Measurements from ENCODE around the gene TMEM235. TPM values are rescaled to one million over a fixed set of nuclear protein-coding genes. Genes with fewer than 3 reads are reported as not detected.

TMEM235 gene
- total RNA-seq, 3 donors from 2014 or later (not counting 1 experiment from before 2014, with no cell fraction given), result not detected

DNA sequence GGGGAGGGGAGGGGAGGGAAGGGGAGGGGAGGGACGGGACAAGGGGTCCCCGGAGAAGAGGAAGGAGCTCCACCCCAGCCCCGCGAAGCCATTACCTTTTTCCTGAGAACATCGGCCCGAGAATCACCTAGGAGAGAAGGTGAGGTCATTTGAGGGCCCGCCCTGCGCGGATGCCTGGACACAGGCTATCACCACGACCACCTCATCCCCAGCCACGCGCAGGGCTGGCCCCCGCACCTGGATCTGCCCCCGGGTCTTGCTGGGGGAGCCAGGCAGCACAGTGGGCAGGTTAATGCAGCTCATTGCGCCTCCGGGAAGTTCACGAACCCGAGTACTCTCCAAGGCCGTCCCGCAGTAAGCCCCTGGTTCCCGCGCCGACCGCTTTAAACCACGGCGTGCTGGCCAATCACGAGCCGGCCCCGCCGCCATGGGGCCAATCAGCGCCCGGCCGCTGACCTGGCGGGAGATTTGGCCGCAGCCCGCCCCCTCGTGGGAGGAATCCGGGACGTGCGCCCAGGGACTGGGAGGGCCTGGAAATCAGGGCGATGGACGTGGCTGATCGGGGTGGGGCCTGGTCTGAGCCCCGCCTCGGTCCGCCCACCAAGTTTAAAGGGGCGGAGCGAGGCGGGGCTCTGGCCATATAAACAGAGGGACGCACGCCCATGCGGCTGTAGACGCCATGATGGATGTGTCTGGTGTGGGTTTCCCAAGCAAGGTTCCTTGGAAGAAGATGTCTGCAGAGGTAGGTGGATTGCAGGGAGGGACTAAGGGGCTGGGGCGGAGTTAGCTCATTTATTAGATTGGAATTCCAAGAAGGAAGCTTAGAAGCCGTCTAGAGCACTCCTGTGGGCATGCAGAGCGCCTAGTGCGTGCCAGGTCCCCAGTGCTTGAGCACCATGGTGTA is 44.5 kb upstream of the TMEM235 start, which contains the start of the genes AFMID and TK1:
Gene AFMID, plus strand, starts transcription at position 671 of the 904 bp plus-strand sequence. Its CDS starts 9 bp downstream, at position 680.
Gene TK1, minus strand, starts transcription at position 361 of the 904 bp plus-strand sequence. Its CDS starts 58 bp downstream, at position 303.
- H3K4me3 ChIP-seq (ENCODE audit: low read length), result peak within 1 kb of the TSS; percentile 38
- Mint-ChIP-seq H3K4me1 (peaks cover 0 to 15% of the 10 kb centered on the region in 2 donors), H3K4me3 (peak within 1 kb of the TSS; percentile 80), H3K36me3 (no peaks in the 10 kb centered on the region), H3K9me3 (no peaks in the 10 kb centered on the region), H3K27me3 (ENCODE audit: low read depth in 2 of 2) (no peaks in the 10 kb centered on the region), H3K27ac (peak within 1 kb of the TSS in 1 of 2 donors; percentile 59)
- no peaks in the 10 kb centered on the region for H3K27me3 ChIP-seq (ENCODE audit: control insufficient read depth, insufficient read depth, low read length)
- peak; percentile 91 to 93 (median 92) for ATAC-seq
- DNase-seq, result peak; percentile 77 to 82
- no peaks in the 10 kb centered on the region for H3K9me3 ChIP-seq (ENCODE audit: control insufficient read depth, insufficient read depth, low read length)
- H3K4me1 ChIP-seq (ENCODE audit: control insufficient read depth, insufficient read depth, low read length), result peaks cover 17% of the 10 kb centered on the region
- H3K27ac ChIP-seq (ENCODE audit: low read length), result no peak within 1 kb of the TSS
- no peaks in the 10 kb centered on the region for H3K36me3 ChIP-seq (ENCODE audit: control insufficient read depth, insufficient read depth, low read length)
- intact Hi-C loops (cut with micrococcal nuclease), result no loop called here
- TF ChIP-seq, protein P1, sequence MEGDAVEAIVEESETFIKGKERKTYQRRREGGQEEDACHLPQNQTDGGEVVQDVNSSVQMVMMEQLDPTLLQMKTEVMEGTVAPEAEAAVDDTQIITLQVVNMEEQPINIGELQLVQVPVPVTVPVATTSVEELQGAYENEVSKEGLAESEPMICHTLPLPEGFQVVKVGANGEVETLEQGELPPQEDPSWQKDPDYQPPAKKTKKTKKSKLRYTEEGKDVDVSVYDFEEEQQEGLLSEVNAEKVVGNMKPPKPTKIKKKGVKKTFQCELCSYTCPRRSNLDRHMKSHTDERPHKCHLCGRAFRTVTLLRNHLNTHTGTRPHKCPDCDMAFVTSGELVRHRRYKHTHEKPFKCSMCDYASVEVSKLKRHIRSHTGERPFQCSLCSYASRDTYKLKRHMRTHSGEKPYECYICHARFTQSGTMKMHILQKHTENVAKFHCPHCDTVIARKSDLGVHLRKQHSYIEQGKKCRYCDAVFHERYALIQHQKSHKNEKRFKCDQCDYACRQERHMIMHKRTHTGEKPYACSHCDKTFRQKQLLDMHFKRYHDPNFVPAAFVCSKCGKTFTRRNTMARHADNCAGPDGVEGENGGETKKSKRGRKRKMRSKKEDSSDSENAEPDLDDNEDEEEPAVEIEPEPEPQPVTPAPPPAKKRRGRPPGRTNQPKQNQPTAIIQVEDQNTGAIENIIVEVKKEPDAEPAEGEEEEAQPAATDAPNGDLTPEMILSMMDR (IDR thresholded peaks at IDR 0.05), result peak; percentile 29
- WGBS (ENCODE audit: insufficient coverage), result 5% methylated on average over 57 of the region's 57 CpGs

DNA sequence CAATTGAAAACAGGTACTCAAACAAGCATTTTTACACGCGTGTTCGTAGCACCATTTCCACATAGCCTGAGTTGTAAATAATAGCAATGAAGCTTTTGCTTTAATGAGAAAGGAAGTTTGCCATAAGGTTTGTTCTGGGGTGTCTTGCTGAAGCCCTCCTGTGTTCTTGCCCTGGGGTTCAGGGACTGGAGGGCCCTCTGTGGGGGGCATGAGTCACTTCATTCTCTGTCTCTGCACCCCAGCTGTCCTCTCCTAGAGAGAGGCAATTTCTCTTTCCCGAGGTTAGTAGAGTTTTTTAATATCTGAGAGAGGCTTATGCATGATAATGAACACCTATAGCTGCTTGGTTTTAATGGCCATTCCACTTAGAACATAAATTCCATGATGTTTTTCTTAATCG is 34.7 kb upstream of the TMEM235 start:
- no peaks in the 10 kb centered on the region for H3K36me3 ChIP-seq (ENCODE audit: control insufficient read depth, insufficient read depth, low read length)
- no peaks in the 10 kb centered on the region for H3K9me3 ChIP-seq (ENCODE audit: control insufficient read depth, insufficient read depth, low read length)
- H3K27ac Mint-ChIP-seq, result no peak overlapping the region
- no peak overlapping the region for H3K4me3 Mint-ChIP-seq
- no peaks in the 10 kb centered on the region for H3K4me1 Mint-ChIP-seq
- TF ChIP-seq, protein P1 (IDR thresholded peaks at IDR 0.05), result no peak
- H3K27ac ChIP-seq (ENCODE audit: low read length), result no peak overlapping the region
- intact Hi-C loops (cut with micrococcal nuclease), result no loop called here
- DNase-seq (no peak), ATAC-seq (no peak)
- no peaks in the 10 kb centered on the region for H3K27me3 Mint-ChIP-seq (ENCODE audit: low read depth in 2 of 2)
- H3K9me3 Mint-ChIP-seq, result no peaks in the 10 kb centered on the region
- 96% methylated on average over 4 of the region's 5 CpGs for WGBS (ENCODE audit: insufficient coverage)
- H3K4me1 ChIP-seq (ENCODE audit: control insufficient read depth, insufficient read depth, low read length), result no peaks in the 10 kb centered on the region
- no peak overlapping the region for H3K4me3 ChIP-seq (ENCODE audit: low read length)
- H3K27me3 ChIP-seq (ENCODE audit: control insufficient read depth, insufficient read depth, low read length), result no peaks in the 10 kb centered on the region
- no peaks in the 10 kb centered on the region for H3K36me3 Mint-ChIP-seq

DNA sequence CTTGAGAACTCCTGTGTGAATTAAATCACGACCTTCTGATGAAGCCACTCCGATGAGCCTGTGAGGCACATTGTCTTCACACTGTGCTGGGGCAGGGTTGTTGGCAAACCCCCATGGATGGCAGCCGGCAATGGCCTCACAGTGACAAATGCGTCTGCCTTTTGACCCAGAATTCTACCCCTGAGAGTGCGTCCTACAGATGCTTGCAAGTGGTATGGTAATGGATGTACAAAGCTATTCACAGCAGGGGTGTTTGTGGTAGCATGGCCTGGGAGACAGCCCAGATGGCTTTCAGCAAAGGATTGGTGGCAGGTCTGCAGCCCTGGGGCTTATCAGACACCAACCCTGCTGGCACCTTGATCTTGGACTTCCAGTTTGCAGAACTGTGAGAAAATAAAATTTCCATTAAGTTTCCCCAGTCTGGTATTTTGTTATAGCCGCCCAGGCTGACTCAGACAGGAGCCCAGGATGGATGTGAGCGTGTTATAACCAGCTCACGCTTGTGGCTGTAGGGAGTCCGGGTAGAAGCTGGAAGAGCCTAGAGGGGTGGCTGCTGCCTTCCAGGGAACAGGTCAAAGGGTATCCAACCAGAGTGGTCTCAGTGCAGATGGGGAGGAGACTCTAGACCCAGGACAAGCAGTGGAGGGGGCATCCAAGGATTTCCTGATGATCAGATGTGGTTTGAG is 34.1 kb upstream of the TMEM235 start:
- no peak for DNase-seq
- H3K27ac Mint-ChIP-seq, result no peak overlapping the region

More for the DNA sequence above, 34.1 kb upstream of the TMEM235 start:
- H3K27me3 ChIP-seq (ENCODE audit: control insufficient read depth, insufficient read depth, low read length), result no peaks in the 10 kb centered on the region
- WGBS (ENCODE audit: insufficient coverage), result 91% methylated on average over 9 of the region's 9 CpGs
- Mint-ChIP-seq H3K4me1 (no peaks in the 10 kb centered on the region), H3K36me3 (no peaks in the 10 kb centered on the region), H3K4me3 (no peak overlapping the region), H3K9me3 (no peaks in the 10 kb centered on the region), H3K27me3 (ENCODE audit: low read depth in 2 of 2) (no peaks in the 10 kb centered on the region)
- TF ChIP-seq, protein P1 (IDR thresholded peaks at IDR 0.05), result no peak
- H3K27ac ChIP-seq (ENCODE audit: low read length), result no peak overlapping the region
- intact Hi-C loops (cut with micrococcal nuclease), result no loop called here
- H3K4me3 ChIP-seq (ENCODE audit: low read length), result no peak overlapping the region
- no peaks in the 10 kb centered on the region for H3K9me3 ChIP-seq (ENCODE audit: control insufficient read depth, insufficient read depth, low read length)
- H3K36me3 ChIP-seq (ENCODE audit: control insufficient read depth, insufficient read depth, low read length), result no peaks in the 10 kb centered on the region
- no peaks in the 10 kb centered on the region for H3K4me1 ChIP-seq (ENCODE audit: control insufficient read depth, insufficient read depth, low read length)
- ATAC-seq, result no peak
